AG04450 (cell line): ENCODE results near the gene WDR33. TPM values are rescaled to one million over a fixed set of nuclear protein-coding genes. Genes with fewer than 3 reads are reported as not detected.

ENCODE experiments used
- CTCF ChIA-PET: fragments of 300-600, 350-600 bp; formaldehyde crosslinking; extraction: SDS; loops from one replicate; lab custom pipeline; 2022; ENCODE audit warnings: antibody characterized with exemption, inconsistent platforms; lab: Charles Lee
- POLR2A ChIA-PET: fragments of 350-600 bp; formaldehyde crosslinking; extraction: SDS; loops from one replicate; lab custom pipeline; 2021; ENCODE audit warnings: antibody characterized with exemption, inconsistent platforms; lab: Yijun Ruan, JAX
- DNase-seq: peaks from one replicate; pipeline ENCODE4 v3.0.0-alpha.2; 2011; ENCODE audit warnings: low read depth, low spot score
- H3K27ac ChIP-seq: one replicate; pipeline ENCODE4 v1.5.1; 2012; ENCODE audit warnings: low read depth, low read length, control low read depth
- H3K27me3 ChIP-seq: one replicate; pipeline ENCODE4 v1.6.0; 2012; ENCODE audit warnings: low read length; ENCODE audit not compliant: control insufficient read depth, insufficient read depth
- H3K4me3 ChIP-seq: 2 replicates; pipeline ENCODE4 v1.5.1; 2011; ENCODE audit warnings: mild to moderate bottlenecking, low read depth, low read length, control low read depth
- H3K9me3 ChIP-seq: 2 replicates; pipeline ENCODE4 v1.5.1; 2012; ENCODE audit warnings: low read length; ENCODE audit not compliant: control insufficient read depth, insufficient read depth
- CTCF ChIP-seq: IDR thresholded peaks from 2 replicates; pipeline ENCODE4 v1.5.1; 2011; ENCODE audit warnings: low read depth, low read length, control low read depth, inconsistent platforms
- polyA minus RNA-seq: library from RNA; depleted of rRNA, polyadenylated mRNA; stranded (reverse); fragments of >200 nt; gene quantifications from 2 replicates; pipeline ENCODE4 v1.2.3, GENCODE V29; 2011; rRNA and poly(A)+ RNA removed
- polyA plus RNA-seq: library from polyadenylated mRNA; depleted of rRNA; stranded (reverse); fragments of >200 nt; gene quantifications from 2 replicates; pipeline ENCODE4 v1.2.3, GENCODE V29; 2011; rRNA removed

Gene WDR33
- polyA plus RNA-seq, result 43.4 and 54.1 TPM in 2 replicates
- polyA minus RNA-seq, result 40.6 and 54.8 TPM in 2 replicates

DNA sequence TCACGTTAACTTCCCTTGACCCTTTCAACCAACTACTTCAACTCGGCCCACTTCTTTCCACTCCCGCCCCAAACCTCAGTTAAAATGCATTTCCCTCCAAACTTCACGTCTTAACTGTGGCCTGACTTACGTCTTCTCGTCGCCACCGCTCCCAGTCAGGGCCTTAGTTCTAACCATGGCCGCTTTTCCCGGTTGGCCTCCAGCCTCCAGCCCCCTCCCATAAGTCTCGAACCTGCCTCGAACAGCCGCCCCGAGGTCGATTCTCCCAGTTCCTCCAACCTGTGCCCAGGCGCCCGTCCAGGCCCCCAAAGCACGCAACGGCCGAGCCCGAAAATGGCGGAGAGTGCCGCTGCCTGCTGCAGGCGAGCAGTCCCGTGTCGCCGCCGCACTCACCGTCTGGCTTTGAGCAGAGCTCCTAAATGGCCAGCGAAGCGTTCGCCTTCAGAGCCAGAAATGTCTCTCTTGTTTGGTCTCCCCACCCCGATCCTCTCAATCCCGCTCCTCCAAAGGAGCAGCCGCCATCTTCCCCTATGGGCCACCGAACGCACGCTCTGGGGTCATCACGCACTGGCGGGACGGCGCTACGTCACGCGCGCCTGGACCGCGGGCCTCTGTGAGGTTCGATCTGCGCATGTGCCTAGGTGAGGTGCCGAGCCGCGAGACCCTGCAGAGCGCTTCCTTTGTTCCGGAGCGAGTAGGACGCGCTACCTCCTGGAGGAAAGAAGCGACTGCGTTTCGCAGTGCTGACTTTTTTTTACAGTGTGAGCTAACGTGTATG lies at the start of gene WDR33:
TSS of gene WDR33 (minus strand) at position 553 of the 778 bp plus-strand sequence. CDS start 40,190 bp downstream, outside the sequence.
- TF ChIP-seq CTCF, result peak; percentile 15; the same call in 1 of the 2 replicates
- ChIA-PET CTCF (interaction anchor here (1.0 kb wide), 1 partner anchor 47 kb away, joined by 3 read pairs; no protein-coding TSS in a partner anchor), POLR2A (interaction anchor here (0.7 to 1.1 kb wide), 2 partner anchors 26 to 330 kb away, joined by 3 to 5 read pairs; no protein-coding TSS in a partner anchor)
- Histone ChIP-seq H3K9me3 (no peaks in the 10 kb centered on the region; the same call in 1 of the 2 replicates), H3K27me3 (no peaks in the 10 kb centered on the region), H3K27ac (peak within 1 kb of the TSS; percentile 89), H3K4me3 (peak within 1 kb of the TSS; percentile 90)
- peak; percentile 63 for DNase-seq

- POLR2A ChIA-PET, result interaction anchor here (0.6 kb wide), 1 partner anchor 31 kb away, joined by 7 read pairs; no protein-coding TSS in a partner anchor
- CTCF ChIA-PET, result no interaction called here
- Histone ChIP-seq H3K4me3 (no peak overlapping the region), H3K27ac (no peak overlapping the region), H3K9me3 (no peaks in the 10 kb centered on the region), H3K27me3 (no peaks in the 10 kb centered on the region)
- no peak for TF ChIP-seq CTCF
- DNase-seq, result no peak
These were observed 49.2 kb upstream of the WDR33 start for GRCh38 chr2:127860130-127860529.

DNA sequence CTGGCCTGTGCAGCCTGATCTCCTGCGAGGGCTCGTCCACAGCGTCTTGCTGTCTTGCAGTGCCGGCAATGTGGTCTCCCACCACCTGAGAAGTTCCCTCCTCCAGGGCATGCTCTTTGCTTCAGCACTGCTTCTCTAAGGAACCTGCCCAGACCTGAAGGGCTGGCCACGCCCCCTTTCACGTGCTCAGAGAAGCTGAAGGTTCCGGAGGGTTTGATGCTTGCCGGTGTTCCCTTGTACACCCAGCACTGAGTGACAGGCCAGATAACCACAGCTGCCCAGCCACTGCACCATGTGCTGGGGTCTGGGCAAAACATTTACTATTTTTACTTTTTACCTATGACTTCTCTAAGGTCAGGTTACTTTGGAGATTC lies 48.7 kb upstream of the WDR33 start:
- no peak for TF ChIP-seq CTCF
- no peak overlapping the region for H3K27ac ChIP-seq
- no peaks in the 10 kb centered on the region for H3K9me3 ChIP-seq
- H3K4me3 ChIP-seq, result no peak overlapping the region
- ChIA-PET POLR2A (interaction anchor here (0.6 kb wide), 1 partner anchor 231 kb away, joined by 3 read pairs; the partner anchor contains the start of gene UGGT1), CTCF (no interaction called here)
- DNase-seq, result no peak
- H3K27me3 ChIP-seq, result no peaks in the 10 kb centered on the region

DNA sequence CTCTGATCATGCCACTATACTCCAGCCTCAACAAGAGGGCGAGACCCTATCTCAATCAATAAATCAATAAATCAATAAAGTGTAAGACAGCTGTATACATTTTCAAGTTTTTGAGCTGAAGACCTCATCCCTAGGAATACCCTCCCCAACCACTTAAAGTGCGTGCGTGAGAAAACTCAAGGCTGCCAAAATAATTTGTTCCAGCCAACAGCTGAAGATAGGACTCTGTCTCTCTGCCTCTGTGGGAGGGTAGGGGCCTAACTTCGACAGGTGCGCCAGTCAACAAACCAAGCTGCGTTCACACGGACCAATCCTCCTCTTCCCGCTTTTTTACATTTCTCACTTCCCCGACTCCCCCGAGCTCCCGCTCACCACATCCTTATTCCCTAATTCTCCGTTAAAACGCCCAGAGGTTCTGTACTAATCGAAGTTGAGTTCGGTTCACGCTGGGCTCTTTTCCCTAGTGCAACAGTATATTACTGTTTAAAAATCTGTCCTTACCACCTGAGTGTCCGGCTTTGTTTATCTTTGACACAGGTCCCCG lies 46.4 kb upstream of the WDR33 start:
- Histone ChIP-seq H3K9me3 (no peaks in the 10 kb centered on the region), H3K27ac (no peak overlapping the region), H3K4me3 (peak overlapping the region; percentile 86), H3K27me3 (no peaks in the 10 kb centered on the region)
- TF ChIP-seq CTCF, result no peak
- POLR2A ChIA-PET, result interaction anchor here (0.9 kb wide), 1 partner anchor 31 kb away, joined by 4 read pairs; no protein-coding TSS in a partner anchor
- DNase-seq, result no peak
- CTCF ChIA-PET, result interaction anchor here (0.6 to 1.6 kb wide), 5 partner anchors 27 to 266 kb away, joined by 3 to 4 read pairs (median 3); no protein-coding TSS in a partner anchor
